DMS 273 (cell line): ENCODE data around the gene TFAP2E.

Source experiments
- DNase-seq: peaks from one replicate; lab custom pipeline; 2025; ENCODE audit not compliant: unreplicated experiment; lab: John Stamatoyannopoulos, UW

Gene TFAP2E

GRCh38 chr1:35641233-35641866 is 68.2 kb downstream of the TFAP2E start, which contains the start of gene PSMB2:
PSMB2 (minus strand) TSS chr1:35641526; CDS start chr1:35641432, 94 bp downstream.
- DNase-seq: peak; percentile 99

- no peak for DNase-seq
Measured at GRCh38 chr1:35642471-35642955, 69.4 kb downstream of the TFAP2E start.

GRCh38 chr1:35644204-35644603 is 71.1 kb downstream of the TFAP2E start:
- DNase-seq: peak; percentile 15
